HG02885 (cell line): ENCODE results near the gene KRT7.
"Not testable (repeated sequence)": the region's sequence is repeated elsewhere in the genome, so short reads cannot be mapped to it uniquely, and the experiment has no call there.

ENCODE experiments used
- ATAC-seq: cut with Tn5 transposase; IDR thresholded peaks from one replicate; pipeline ENCODE4 v1.9.1; 2021; ENCODE audit warnings: mild to moderate bottlenecking; ENCODE audit not compliant: unreplicated experiment, poor library complexity

Gene KRT7

GRCh38 chr12:52227606-52228166 is 5.4 kb upstream of the KRT7 start:
- no peak for ATAC-seq

GRCh38 chr12:52228366-52228765 is 4.7 kb upstream of the KRT7 start:
- no peak for ATAC-seq

DNA sequence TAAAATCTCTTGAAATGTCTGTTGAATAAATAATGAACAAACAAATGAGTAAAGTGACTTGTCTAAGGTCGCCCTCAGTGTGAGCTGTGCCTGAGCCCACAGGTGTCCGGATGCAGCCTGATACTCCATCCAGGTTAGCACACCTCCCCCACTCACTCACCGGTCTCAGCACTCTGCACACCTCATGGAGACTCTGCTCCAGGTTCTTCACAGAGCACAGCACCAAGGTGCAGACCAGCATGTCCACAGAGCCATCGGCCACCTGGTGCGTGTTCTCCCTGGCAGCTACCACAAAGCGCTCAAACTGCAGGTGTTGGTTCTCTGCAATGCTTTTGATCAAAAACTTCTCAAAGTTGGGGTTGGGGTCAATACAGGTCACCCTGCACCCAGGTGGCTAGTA is 4.1 kb upstream of the KRT7 start:
- no peak for ATAC-seq

GRCh38 chr12:52229836-52230343 is 3.2 kb upstream of the KRT7 start:
- ATAC-seq: no peak

- no peak for ATAC-seq
Measured at GRCh38 chr12:52230364-52231281, 2.4 kb upstream of the KRT7 start.

DNA sequence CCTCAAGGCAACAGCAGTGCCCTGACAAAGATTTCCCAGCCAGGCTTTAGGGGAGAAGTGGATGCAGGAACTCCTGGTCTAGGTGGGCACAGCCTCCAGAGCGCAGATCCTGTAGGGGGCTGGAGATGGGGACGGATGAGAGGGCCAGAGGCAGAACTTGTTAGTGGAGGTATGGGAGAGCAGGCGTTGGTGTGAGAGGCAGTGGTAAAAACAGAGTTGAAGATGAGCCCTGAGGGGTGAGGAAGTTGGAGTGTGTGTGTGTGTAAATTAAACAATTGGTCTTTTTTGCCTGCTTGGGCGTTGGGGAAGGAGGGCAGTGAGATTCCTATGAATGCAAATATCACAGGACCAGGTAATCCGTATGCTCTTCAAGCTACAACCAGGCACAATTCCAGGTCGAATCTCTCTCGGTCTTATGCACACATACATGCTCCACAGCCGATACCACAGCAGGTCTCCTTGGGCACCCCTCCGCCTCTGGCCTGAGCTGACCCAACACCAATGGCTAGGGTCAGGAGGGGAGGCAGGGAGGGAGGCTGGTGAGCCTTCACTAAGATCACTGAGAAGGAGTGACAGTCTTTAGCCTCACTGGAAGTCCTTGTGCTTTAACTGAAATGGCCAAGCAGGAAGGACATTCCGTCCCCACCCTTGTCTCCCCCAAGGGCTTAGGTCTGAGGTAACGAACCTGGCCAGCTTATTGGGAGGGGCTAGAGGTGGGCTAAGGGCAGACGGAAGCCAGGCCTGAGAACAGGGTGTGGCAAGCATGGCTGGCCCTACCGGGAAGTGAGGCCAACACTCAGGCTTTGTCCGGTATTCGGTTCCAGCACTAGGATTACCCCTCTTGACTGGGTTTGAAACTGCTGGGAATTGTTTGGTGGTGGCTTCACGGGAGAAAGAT is 1.5 kb upstream of the KRT7 start:
- no peak for ATAC-seq

DNA sequence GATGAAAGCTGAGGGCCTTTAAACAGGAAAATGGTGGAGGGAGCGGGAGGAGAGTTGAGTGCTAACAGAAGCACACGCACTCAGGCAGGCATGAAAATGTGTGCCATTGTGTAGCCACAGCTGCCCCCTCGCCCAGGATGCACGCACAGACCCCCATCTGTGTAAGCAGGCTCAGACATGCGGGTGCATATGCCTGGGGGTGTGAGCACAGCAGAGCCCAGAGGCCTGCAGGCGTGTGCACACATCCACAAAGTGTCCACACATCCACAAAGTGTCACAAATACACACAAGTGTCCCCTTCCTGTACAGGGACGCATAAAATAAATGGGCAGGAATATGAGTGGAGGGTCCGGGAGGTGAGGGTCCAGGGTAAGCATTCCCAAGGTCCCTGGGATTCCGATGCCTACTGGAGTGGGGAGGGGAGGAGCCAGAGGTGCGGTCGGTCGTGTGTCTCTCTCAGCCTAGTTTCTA is 805 bp upstream of the KRT7 start:
- ATAC-seq: no peak

DNA sequence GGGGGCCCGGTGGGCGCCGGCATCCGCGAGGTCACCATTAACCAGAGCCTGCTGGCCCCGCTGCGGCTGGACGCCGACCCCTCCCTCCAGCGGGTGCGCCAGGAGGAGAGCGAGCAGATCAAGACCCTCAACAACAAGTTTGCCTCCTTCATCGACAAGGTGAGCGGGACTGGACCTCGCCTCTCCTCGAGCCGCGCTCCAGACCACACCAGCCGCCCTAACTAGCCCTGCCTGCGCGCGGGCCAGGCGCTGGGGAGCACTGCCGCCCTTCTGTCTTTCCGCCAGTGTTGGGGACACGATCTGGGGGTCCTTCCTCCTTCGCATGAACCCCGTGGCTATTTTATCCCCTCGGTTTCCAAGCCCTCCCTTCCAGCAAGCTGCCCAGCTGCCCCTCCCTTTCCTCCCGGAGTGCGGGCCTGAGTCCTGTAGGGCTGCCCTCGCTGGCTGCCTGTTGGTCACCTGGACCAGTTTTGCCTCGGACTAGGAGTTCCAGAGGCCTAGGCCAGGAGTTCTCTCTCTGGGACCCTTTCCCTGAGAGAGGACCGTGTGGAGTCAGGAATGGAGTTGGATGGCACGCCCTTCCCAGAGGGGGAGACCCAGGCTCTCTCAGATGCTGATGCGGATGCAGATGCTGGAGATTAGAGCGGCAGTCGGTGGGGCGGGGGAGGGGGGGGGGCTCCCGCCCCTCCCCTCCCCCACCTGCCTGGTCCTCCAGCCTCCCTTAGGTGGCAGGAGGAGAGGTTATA is 592 bp downstream of the KRT7 start:
- no peak for ATAC-seq

DNA sequence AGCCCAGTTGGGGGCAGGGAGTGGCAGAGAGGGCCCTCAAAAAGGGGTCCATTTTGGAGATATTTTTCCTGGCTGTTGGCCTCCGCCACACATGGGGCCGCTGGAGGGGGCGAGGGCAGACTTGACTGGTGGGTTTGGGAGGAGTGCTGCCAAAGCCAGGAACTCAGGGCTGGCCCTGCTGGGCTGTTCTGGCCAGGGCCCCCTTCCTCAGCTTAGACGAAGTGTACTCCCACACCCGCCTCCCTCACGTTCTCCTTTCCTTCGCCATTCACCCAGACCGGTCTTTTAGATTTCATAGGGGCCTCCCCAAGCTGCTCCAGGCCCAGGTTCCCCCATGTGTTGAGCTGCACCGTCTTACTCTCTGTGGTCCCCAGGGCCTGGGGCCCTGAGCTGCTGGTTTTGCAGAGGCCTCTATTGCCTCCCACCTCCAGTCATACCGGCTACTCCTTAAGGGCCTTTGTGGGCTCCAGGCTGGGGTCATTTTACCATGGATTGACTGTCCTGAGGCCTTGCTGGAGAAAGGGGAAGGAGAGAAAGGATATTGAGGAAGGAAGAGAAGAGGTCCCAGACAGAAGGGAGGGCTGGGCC is 1.3 kb downstream of the KRT7 start:
- no peak for ATAC-seq

DNA sequence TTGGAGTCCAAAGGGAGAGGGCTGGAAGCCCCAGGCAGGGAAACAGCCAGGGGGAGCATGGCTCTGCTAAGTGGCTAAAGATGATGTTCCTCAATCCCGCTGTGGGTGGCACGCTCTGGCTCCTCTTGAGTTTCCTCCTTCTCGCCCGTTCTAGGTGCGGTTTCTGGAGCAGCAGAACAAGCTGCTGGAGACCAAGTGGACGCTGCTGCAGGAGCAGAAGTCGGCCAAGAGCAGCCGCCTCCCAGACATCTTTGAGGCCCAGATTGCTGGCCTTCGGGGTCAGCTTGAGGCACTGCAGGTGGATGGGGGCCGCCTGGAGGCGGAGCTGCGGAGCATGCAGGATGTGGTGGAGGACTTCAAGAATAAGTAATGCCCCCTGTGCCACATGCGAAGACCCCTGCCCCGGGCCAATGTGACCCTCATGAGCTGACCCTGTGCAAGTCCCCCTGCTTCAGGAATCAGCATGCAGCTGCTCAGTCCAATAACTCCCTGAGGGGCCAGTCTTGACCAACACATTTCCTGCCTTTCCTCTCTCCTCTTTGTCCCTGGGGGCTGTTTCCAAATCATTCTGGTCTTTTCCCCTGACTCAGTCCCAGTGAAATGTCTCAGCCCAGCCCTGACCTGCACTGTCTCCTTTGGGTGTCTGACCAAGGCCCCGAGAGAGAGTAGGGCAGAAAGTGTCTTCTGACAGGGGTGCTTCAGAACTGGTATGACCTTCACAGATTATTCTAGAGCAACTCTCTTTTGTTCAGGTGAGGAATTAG is 2.1 kb downstream of the KRT7 start:
- no peak for ATAC-seq

- ATAC-seq: no peak
Measured at GRCh38 chr12:52235822-52236361, 2.8 kb downstream of the KRT7 start.

- ATAC-seq: no peak
Measured at GRCh38 chr12:52236386-52237050, 3.5 kb downstream of the KRT7 start.

- ATAC-seq: no peak
Measured at GRCh38 chr12:52238207-52238840, 5.3 kb downstream of the KRT7 start.

DNA sequence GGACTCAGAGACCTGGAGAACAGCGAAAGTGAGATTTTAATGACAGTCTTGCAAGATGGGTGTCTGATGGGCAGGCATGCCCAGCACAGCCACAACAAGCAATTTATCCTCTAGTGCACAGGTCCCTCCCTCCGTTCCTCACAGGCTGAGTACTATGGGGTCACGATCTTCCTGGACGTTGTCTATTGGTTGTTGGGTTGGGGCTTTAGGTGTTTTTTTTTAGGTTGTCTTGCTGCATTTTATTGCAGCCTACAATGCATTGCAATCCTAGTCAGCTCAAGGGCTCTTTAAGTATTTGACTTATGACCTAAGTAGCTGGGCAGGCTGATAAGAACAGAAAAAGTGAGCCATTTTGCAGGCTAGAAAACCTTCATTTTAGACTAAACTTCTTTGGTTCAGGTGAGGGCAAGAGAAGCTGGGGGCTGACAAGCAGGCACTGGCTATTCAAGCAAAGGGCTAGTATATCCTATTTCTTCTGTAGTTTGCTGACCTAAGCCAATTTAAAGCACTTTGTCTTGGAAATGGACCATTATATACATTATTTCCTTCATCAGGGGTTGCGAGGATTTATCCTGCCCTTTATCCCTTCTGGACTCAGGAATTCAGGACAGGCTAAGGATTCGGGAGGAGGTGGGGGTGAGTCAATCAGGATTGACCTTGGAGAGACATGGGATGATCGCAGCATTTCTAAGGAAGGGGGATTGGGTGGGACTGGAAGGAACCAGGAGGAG is 6.0 kb downstream of the KRT7 start:
- ATAC-seq: no peak

DNA sequence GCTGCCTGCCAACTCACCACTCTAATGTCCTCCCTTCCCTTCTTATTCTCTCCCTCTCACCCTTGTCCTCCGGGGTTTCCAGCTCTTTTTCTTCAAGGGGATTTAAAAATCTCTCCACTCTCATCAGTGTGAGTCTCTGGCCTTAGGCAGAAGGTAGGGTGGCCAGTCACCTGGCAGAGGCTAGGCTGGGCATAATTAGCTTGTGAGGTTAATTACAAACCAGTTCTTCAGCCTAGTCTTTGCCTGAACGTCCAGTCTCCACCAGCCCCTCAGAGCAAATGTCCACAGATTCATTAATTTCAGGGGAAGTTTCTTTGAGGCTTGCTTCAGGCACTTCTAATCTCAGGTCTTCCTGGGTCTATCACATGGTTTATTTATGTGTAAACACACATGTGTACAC is 6.7 kb downstream of the KRT7 start:
- ATAC-seq: no peak

- ATAC-seq: not testable (repeated sequence)
Measured at GRCh38 chr12:52240247-52240646, 7.2 kb downstream of the KRT7 start.
